ENCODE results near the gene CNN2. TPM values are rescaled to one million over a fixed set of nuclear protein-coding genes. Genes with fewer than 3 reads are reported as not detected.

CNN2 gene
- total and polyA plus RNA-seq, 2 of the 8 experiments (the other 6 are each of a cell fraction or from before 2014, with no cell fraction given), result 189 to 551 TPM

- Histone ChIP-seq H2BK5ac (ENCODE audit: low read depth, low read length) (no peak overlapping the region), H3K27ac (ENCODE audit: low read depth, low read length) (no peak overlapping the region), H2AFZ (ENCODE audit: low read length) (no peak overlapping the region), H3K18ac (ENCODE audit: extremely low read depth, low read length) (no peak overlapping the region; the same call in 1 of the 2 replicates), H3K9me3 (ENCODE audit: insufficient read depth in 2 of 2, low read depth in 1 of 2, low read length in 1 of 2) (peaks cover 0 to 10% of the 10 kb centered on the region in 2 experiments; a peak in 1 of 4 replicates), H2BK15ac (ENCODE audit: low read length) (no peak overlapping the region), H3K4me3 (ENCODE audit: extremely low read depth in 1 of 4, insufficient read depth in 2 of 4, low read depth in 3 of 4, low read length in 4 of 4) (no peak overlapping the region), H4K91ac (replicated peaks; ENCODE audit: insufficient read length, low read length) (no peak overlapping the region), H2BK20ac (ENCODE audit: low read length) (no peak overlapping the region), H3K9ac (replicated peaks in 1 of 4; ENCODE audit: extremely low read depth in 1 of 4, low read depth in 3 of 4, low read length in 3 of 4) (no peak overlapping the region), H3K4ac (replicated peaks; ENCODE audit: insufficient read length, low read depth, low read length) (no peak overlapping the region), H3K14ac (ENCODE audit: insufficient read length) (no peak overlapping the region), H3K36me3 (ENCODE audit: control insufficient read depth in 2 of 4, insufficient read depth in 4 of 4, low read length in 3 of 4) (peaks cover 0 to 16% (median under 1%) of the 10 kb centered on the region in 4 experiments; a peak in 1 of 8 replicates), H4K8ac (ENCODE audit: extremely low read depth, insufficient read depth, low read length) (no peak overlapping the region), H3K56ac (replicated peaks; ENCODE audit: insufficient read length, low read depth, low read length) (no peak overlapping the region), H4K20me1 (replicated peaks in 1 of 2; ENCODE audit: control insufficient read depth in 1 of 2, insufficient read depth in 2 of 2, low read length in 2 of 2) (no peaks in the 10 kb centered on the region), H4K5ac (ENCODE audit: insufficient read length, low read depth, low read length) (no peak overlapping the region), H2AK5ac (ENCODE audit: low read depth, low read length) (no peak overlapping the region), H3K23me2 (ENCODE audit: low read depth, low read length) (peaks cover 3% of the 10 kb centered on the region; the same call in 1 of the 2 replicates), H2BK120ac (replicated peaks; ENCODE audit: low read depth, low read length) (no peak overlapping the region), H3K27me3 (replicated peaks in 1 of 4; ENCODE audit: control insufficient read depth in 3 of 4, extremely low read depth in 1 of 4, insufficient read depth in 3 of 4, low read length in 3 of 4) (no peaks in the 10 kb centered on the region), H3K4me1 (replicated peaks in 1 of 4; ENCODE audit: control insufficient read depth in 3 of 4, insufficient read depth in 4 of 4, low read length in 3 of 4) (no peaks in the 10 kb centered on the region), H3K4me2 (ENCODE audit: insufficient read depth in 1 of 2, low read depth in 2 of 2, low read length in 2 of 2) (no peak overlapping the region), H3K79me1 (ENCODE audit: low read depth, low read length) (no peaks in the 10 kb centered on the region), H3K79me2 (ENCODE audit: control insufficient read depth in 1 of 2, insufficient read depth in 2 of 2, low read length in 2 of 2) (no peaks in the 10 kb centered on the region), H2BK12ac (ENCODE audit: low read depth, low read length) (no peak overlapping the region), H3K23ac (ENCODE audit: insufficient read length) (no peak overlapping the region)
- ChIA-PET POLR2A (ENCODE audit: partially characterized antibody) (interaction anchor here (1.1 to 16.4 kb wide), 7 partner anchors 9 to 36 kb away, joined by 3 to 509 read pairs (median 8); partner anchors contain the start of genes ABCA7, CNN2 and RNU6-2), CTCF (ENCODE audit: partially characterized antibody) (interaction anchor here (1.5 to 1.9 kb wide), 2 partner anchors 16 to 22 kb away, joined by 4 to 8 read pairs; no protein-coding TSS in a partner anchor)
- 97% methylated on average over 12 of the region's 17 CpGs; no CpG with 5 or more reads in 1 of the 2 experiments for WGBS, 2 experiments (ENCODE audit: extremely low coverage in 1 of 2, insufficient coverage in 1 of 2, insufficient read length in 1 of 2, insufficient replicate concordance in 2 of 2, low coverage in 1 of 2, low lambda C conversion rate in 2 of 2, missing lambda C conversion rate in 1 of 2)
- DNase-seq (ENCODE audit: low read depth in 1 of 2, low spot score in 2 of 2), result no peak
- FAIRE-seq, result no peak
- TF ChIP-seq GABPA (IDR thresholded peaks at IDR 0.05; ENCODE audit: borderline replicate concordance, insufficient read depth, low read length) (no peak), CTCF (IDR thresholded peaks at IDR 0.05; ENCODE audit: control extremely low read depth in 1 of 3, insufficient read depth in 1 of 3, low read depth in 1 of 3, low read length in 3 of 3) (no peak), SIX5 (IDR thresholded peaks at IDR 0.05; ENCODE audit: low read depth, low read length) (no peak), FOSL1 (IDR thresholded peaks at IDR 0.05; ENCODE audit: insufficient read depth, low read depth, low read length) (no peak), POLR2A (IDR thresholded peaks at IDR 0.05; ENCODE audit: control extremely low read depth in 1 of 2, low read depth in 2 of 2, low read length in 2 of 2) (no peak), SIN3A (conservative IDR thresholded peaks at IDR 0.05 in 1 of 2, IDR thresholded peaks at IDR 0.05 in 1 of 2; ENCODE audit: low read depth in 1 of 2, low read length in 2 of 2) (no peak), RXRA (IDR thresholded peaks at IDR 0.05; ENCODE audit: insufficient read depth, low read depth, low read length) (no peak), KDM1A (IDR thresholded peaks at IDR 0.05; ENCODE audit: borderline replicate concordance, low read length) (no peak), JUN (IDR thresholded peaks at IDR 0.05; ENCODE audit: low read depth, low read length) (no peak), TAF1 (IDR thresholded peaks at IDR 0.05; ENCODE audit: low read depth, low read length) (no peak), JUND (IDR thresholded peaks at IDR 0.05; ENCODE audit: low read length) (no peak)
These were observed 22.7 kb downstream of the CNN2 start for GRCh38 chr19:1049106-1049505.

Data from H1 (cell line).